Measurements from ENCODE around the gene CMTR1.

The CMTR1 gene

GRCh38 chr6:37480951-37481534 is 48.0 kb downstream of the CMTR1 start:
- Histone ChIP-seq H3K27ac (ENCODE audit: low read length) (no peak overlapping the region), H3K9me3 (ENCODE audit: control insufficient read depth, low read depth, low read length) (no peaks in the 10 kb centered on the region), H3K9ac (ENCODE audit: low read length) (no peak overlapping the region), H3K36me3 (ENCODE audit: control insufficient read depth, low read depth, low read length) (peaks cover 16% of the 10 kb centered on the region), H3K4me1 (ENCODE audit: control insufficient read depth, low read depth, low read length) (peaks cover 24% of the 10 kb centered on the region), H3K4me3 (ENCODE audit: low read length) (peak overlapping the region; percentile 15), H3K27me3 (ENCODE audit: control insufficient read depth, insufficient read depth, low read length) (no peaks in the 10 kb centered on the region)

DNA sequence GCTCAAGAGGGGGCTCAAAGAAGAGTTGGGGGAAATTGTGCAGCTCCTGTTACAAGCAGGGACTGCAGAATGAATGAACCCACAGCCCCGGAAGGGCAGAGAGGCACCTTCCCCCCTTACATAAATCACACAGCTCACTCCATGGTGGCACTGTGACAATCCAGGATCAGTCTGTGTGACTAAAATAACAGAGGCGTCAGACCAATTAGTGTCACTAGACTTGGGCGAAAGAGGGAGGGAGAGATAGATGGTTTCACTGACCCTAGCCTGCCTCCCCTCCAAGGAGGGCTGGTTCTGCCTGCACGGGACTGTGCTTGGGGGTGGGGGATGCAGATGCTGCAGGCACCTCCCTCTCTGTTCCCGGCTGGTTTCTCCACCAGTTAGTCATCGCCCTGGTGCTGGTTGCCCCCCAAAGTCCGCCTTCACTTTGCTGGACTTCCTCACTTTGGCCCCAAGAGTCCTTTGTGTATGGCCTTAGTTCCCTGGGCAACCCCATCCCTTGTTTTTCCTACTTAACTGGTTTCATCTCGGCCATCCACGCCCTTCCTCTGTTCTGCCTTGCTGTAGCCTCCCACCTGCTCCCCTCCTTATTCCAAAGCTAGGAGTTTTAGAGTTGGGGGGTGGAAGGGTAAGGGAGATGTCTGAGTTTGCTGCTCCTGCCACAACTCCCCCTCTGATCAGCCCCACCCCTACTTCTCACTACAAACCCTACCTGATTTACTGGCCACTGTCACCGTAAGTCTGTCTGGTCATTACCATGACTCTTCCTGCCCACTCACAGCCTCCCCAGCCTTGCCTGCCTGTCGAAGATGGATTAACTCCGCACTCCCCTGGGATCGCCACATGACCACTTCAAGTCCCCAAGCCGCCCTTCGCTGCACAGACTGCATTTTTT is 48.9 kb downstream of the CMTR1 start:
- peaks cover 16% of the 10 kb centered on the region for H3K36me3 ChIP-seq (ENCODE audit: control insufficient read depth, low read depth, low read length)
- peaks cover 24% of the 10 kb centered on the region for H3K4me1 ChIP-seq (ENCODE audit: control insufficient read depth, low read depth, low read length)
- H3K9ac ChIP-seq (ENCODE audit: low read length): no peak overlapping the region
- H3K9me3 ChIP-seq (ENCODE audit: control insufficient read depth, low read depth, low read length): no peaks in the 10 kb centered on the region
- peak overlapping the region; percentile 15 for H3K4me3 ChIP-seq (ENCODE audit: low read length)
- no peak overlapping the region for H3K27ac ChIP-seq (ENCODE audit: low read length)
- H3K27me3 ChIP-seq (ENCODE audit: control insufficient read depth, insufficient read depth, low read length): no peaks in the 10 kb centered on the region

DNA sequence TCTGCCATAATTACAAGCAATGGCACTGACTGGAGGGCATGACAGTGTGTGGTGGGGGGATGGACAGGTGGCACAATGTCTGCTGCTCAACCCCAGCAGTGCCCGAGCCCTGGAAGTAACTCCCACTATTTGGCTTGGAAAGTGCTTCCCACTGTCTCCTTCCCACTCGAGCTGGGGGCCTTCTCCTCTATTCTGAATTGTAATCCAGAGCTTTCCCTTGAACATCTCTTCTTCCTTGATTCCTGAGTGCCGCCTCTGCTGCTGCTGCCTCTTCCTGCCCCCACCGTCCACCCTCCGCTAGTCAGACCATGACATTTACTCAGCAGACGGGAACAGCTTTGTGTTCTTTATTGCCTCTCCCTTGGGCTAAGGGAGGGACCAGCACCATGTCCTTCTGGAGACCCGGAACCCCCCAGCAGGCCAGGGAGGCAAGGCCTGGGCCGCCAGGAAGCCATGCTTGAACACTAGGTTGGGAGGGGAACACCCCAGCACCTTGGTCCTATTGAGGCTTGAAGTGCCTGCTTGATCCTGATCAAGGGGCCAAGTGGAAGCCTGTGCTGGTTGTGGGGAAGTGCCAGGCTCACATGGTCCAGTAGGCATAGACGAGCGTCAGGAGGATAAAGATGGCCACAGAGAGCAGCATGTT is 49.7 kb downstream of the CMTR1 start:
- Histone ChIP-seq H3K9ac (ENCODE audit: low read length) (no peak overlapping the region), H3K4me1 (ENCODE audit: control insufficient read depth, low read depth, low read length) (peaks cover 24% of the 10 kb centered on the region), H3K4me3 (ENCODE audit: low read length) (no peak overlapping the region), H3K27ac (ENCODE audit: low read length) (no peak overlapping the region), H3K9me3 (ENCODE audit: control insufficient read depth, low read depth, low read length) (no peaks in the 10 kb centered on the region), H3K27me3 (ENCODE audit: control insufficient read depth, insufficient read depth, low read length) (no peaks in the 10 kb centered on the region), H3K36me3 (ENCODE audit: control insufficient read depth, low read depth, low read length) (peaks cover 11% of the 10 kb centered on the region)

DNA sequence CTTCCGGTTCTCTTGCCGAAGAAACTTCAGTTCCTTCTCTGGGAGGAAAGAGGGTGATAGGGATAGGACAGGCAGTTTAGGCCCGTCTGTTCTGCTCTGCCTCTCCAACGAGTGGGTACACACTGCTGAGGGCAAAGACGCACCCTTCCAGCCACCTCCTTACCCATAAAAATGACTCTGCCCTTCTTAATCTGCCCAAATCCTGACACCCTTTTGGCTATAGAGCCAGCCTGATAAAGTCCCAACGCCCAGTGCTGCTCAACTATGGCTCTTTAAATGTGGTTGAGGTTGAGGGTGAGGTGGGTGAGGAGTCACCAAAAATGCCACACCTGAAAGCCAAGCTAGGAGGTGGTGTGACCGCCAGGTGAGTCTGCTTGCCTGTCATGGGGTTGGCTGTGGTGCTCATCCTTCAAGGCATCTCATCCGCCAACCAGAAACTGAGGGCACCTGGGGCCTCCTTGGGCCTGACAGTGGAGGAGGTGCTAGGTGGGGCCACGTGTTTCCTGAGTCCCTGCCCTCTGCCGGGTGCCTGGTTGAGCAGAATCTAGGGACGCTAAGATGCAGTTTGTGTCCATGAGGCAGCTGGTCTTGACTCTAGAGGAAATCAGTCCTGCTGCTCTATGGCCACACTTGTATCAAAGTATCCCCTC is 50.4 kb downstream of the CMTR1 start:
- peaks cover 24% of the 10 kb centered on the region for H3K4me1 ChIP-seq (ENCODE audit: control insufficient read depth, low read depth, low read length)
- no peak overlapping the region for H3K27ac ChIP-seq (ENCODE audit: low read length)
- H3K4me3 ChIP-seq (ENCODE audit: low read length): no peak overlapping the region
- peaks cover 11% of the 10 kb centered on the region for H3K36me3 ChIP-seq (ENCODE audit: control insufficient read depth, low read depth, low read length)
- no peaks in the 10 kb centered on the region for H3K9me3 ChIP-seq (ENCODE audit: control insufficient read depth, low read depth, low read length)
- no peaks in the 10 kb centered on the region for H3K27me3 ChIP-seq (ENCODE audit: control insufficient read depth, insufficient read depth, low read length)
- H3K9ac ChIP-seq (ENCODE audit: low read length): no peak overlapping the region

DNA sequence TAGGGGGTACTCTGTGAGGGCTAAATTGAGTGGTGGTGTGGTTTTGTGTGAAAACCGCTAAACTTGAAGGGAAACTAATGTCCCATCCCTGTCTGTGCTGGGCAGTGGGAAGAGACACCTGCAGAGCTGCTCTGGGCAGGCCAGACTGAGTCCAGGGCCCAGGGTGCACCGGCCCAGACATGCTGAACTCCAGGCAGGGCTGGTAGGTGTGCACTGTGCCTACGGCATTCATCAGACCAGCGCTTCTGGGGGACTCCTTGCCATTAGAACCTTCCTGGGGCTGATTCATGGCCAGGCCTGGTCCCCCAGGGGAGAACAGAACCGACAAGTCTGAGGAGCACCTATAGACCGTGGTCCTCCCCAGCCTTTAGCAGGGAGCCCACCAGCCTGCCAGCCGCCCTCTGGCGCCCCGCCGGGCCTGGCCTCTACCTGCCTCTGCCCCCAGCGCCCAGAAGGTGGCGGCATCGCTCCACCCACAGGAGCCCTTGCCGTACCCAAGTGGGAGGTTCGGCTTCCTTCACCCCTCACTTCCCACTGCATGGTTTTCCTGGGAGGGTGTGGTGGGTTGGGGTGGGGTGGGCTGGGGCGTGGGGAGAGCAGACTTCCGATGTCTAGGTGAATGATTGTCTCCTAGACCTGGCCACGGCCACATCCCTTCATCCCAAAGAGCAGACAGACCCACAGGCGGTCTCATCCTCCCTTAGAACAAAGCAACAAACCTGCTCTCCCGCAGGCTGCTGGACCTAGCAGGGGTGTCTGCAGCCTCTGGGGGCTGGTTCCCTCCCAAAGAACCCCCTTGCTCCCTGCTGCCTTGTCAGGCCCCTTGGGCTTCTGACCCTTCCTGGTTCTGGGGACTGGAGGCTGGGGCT is 51.1 kb downstream of the CMTR1 start:
- peaks cover 10% of the 10 kb centered on the region for H3K36me3 ChIP-seq (ENCODE audit: control insufficient read depth, low read depth, low read length)
- no peaks in the 10 kb centered on the region for H3K9me3 ChIP-seq (ENCODE audit: control insufficient read depth, low read depth, low read length)
- no peaks in the 10 kb centered on the region for H3K27me3 ChIP-seq (ENCODE audit: control insufficient read depth, insufficient read depth, low read length)
- H3K4me3 ChIP-seq (ENCODE audit: low read length): no peak overlapping the region
- H3K9ac ChIP-seq (ENCODE audit: low read length): no peak overlapping the region
- H3K27ac ChIP-seq (ENCODE audit: low read length): no peak overlapping the region
- H3K4me1 ChIP-seq (ENCODE audit: control insufficient read depth, low read depth, low read length): peaks cover 24% of the 10 kb centered on the region

DNA sequence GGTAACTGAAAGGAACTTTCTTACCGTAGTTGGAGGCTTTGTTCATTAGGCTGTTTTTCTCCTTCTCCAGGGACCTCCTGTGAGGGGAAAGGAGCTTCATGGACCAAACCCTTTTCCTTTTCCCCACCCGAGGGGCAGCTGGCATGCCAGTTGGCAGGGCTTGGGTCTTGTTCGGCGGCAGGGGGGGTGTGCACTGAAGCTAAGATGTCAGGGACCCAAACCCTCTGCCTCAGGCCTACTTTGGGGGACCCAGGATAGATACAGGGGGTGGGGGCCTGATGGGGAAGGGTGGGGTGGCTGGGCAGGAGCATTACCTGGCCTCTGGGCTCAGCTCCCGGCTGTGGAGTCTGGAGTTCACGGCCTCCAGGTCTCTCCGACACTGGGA is 51.8 kb downstream of the CMTR1 start:
- Histone ChIP-seq H3K27ac (ENCODE audit: low read length) (no peak overlapping the region), H3K4me3 (ENCODE audit: low read length) (no peak overlapping the region), H3K9ac (ENCODE audit: low read length) (no peak overlapping the region), H3K4me1 (ENCODE audit: control insufficient read depth, low read depth, low read length) (peaks cover 24% of the 10 kb centered on the region), H3K9me3 (ENCODE audit: control insufficient read depth, low read depth, low read length) (no peaks in the 10 kb centered on the region), H3K36me3 (ENCODE audit: control insufficient read depth, low read depth, low read length) (peaks cover 6% of the 10 kb centered on the region), H3K27me3 (ENCODE audit: control insufficient read depth, insufficient read depth, low read length) (no peaks in the 10 kb centered on the region)

GRCh38 chr6:37485291-37485702 is 52.3 kb downstream of the CMTR1 start:
- Histone ChIP-seq H3K4me1 (ENCODE audit: control insufficient read depth, low read depth, low read length) (peaks cover 23% of the 10 kb centered on the region), H3K27ac (ENCODE audit: low read length) (no peak overlapping the region), H3K27me3 (ENCODE audit: control insufficient read depth, insufficient read depth, low read length) (no peaks in the 10 kb centered on the region), H3K4me3 (ENCODE audit: low read length) (no peak overlapping the region), H3K36me3 (ENCODE audit: control insufficient read depth, low read depth, low read length) (peaks cover 1% of the 10 kb centered on the region), H3K9me3 (ENCODE audit: control insufficient read depth, low read depth, low read length) (no peaks in the 10 kb centered on the region), H3K9ac (ENCODE audit: low read length) (no peak overlapping the region)

DNA sequence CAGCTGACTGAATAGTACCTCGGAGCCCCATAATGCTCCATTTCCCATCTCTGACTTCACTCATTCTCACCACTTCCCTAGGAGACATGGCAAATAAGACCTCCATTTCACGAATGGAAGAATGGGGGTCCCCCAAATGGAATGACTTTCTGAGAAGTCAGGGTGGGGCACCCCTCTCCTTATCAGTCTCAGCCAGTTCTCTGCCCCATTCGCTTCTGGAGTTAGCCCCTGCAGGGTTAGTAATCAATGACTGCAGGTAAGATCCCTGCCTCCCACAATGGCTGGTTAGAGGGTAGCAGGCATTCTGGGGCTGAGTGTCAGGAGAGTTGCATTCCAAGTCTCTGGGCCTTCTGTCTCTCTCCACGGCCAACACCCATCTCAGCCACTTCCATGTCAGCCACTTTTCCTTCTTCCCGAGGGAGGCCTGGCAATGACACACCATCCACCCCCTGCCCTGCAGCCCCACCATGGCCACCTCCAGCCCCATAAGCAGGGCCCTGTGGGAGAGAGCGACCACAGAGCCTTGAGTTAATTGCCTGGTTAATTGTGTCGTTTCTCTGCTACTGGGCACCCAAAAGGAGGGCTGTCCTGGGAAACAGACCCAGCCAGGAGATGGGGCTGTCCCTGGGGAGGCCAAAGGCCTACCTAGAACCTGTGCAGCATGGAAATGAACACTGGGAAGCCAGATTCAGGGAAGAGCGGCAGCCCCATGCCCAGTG is 53.3 kb downstream of the CMTR1 start:
- no peaks in the 10 kb centered on the region for H3K9me3 ChIP-seq (ENCODE audit: control insufficient read depth, low read depth, low read length)
- H3K4me1 ChIP-seq (ENCODE audit: control insufficient read depth, low read depth, low read length): peaks cover 14% of the 10 kb centered on the region
- H3K27me3 ChIP-seq (ENCODE audit: control insufficient read depth, insufficient read depth, low read length): no peaks in the 10 kb centered on the region
- no peak overlapping the region for H3K9ac ChIP-seq (ENCODE audit: low read length)
- no peak overlapping the region for H3K4me3 ChIP-seq (ENCODE audit: low read length)
- H3K36me3 ChIP-seq (ENCODE audit: control insufficient read depth, low read depth, low read length): no peaks in the 10 kb centered on the region
- H3K27ac ChIP-seq (ENCODE audit: low read length): no peak overlapping the region

DNA sequence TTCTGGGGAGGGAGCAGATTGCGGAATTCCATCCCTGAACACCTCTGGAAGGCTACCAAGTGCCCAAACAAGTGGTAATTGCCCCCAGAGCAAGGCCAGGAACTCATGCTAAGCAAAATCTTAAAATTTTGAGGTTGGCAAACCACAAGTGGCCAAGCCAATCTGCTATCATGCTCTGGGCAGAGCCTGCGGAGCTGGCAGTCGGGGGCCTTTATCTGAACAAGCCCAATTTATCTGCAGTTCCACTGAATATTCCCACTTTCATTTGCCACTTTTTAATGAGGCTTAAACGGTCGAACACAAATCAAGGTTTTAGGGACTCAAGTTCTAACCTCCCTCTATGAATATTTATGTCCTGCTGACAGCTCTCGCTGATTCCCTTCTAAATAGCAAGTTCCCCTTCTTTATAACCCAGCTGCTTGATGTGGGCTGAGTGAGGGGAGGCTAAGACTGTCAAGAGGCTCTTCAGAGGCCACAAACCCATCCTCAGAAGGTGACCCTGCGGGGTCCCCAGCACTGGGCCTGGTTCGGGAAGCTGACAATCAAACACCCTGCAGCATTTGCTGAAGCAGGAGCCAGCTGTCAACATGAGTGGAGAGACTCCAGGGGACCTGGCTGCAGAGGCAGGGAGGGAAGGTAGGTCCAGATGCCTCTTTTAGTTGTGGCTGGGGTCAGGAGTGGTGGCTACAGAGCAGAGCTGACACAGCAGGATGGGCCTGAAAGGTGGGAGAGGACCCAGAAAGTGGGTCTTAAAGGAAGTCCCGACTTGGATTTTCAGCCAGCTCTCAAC is 54.8 kb downstream of the CMTR1 start:
- Histone ChIP-seq H3K27ac (ENCODE audit: low read length) (no peak overlapping the region), H3K9ac (ENCODE audit: low read length) (no peak overlapping the region), H3K36me3 (ENCODE audit: control insufficient read depth, low read depth, low read length) (no peaks in the 10 kb centered on the region), H3K4me3 (ENCODE audit: low read length) (no peak overlapping the region), H3K27me3 (ENCODE audit: control insufficient read depth, insufficient read depth, low read length) (no peaks in the 10 kb centered on the region), H3K9me3 (ENCODE audit: control insufficient read depth, low read depth, low read length) (no peaks in the 10 kb centered on the region), H3K4me1 (ENCODE audit: control insufficient read depth, low read depth, low read length) (peaks cover 14% of the 10 kb centered on the region)

- peaks cover 14% of the 10 kb centered on the region for H3K4me1 ChIP-seq (ENCODE audit: control insufficient read depth, low read depth, low read length)
- no peak overlapping the region for H3K27ac ChIP-seq (ENCODE audit: low read length)
- no peak overlapping the region for H3K4me3 ChIP-seq (ENCODE audit: low read length)
Measured at GRCh38 chr6:37488476-37488875, 55.5 kb downstream of the CMTR1 start.

More at GRCh38 chr6:37488476-37488875, 55.5 kb downstream of the CMTR1 start:
- Histone ChIP-seq H3K9ac (ENCODE audit: low read length) (no peak overlapping the region), H3K36me3 (ENCODE audit: control insufficient read depth, low read depth, low read length) (no peaks in the 10 kb centered on the region), H3K27me3 (ENCODE audit: control insufficient read depth, insufficient read depth, low read length) (no peaks in the 10 kb centered on the region), H3K9me3 (ENCODE audit: control insufficient read depth, low read depth, low read length) (no peaks in the 10 kb centered on the region)
